NCI-H1417 (cell line): Measurements from ENCODE around the gene LRMDA.

ENCODE experiments used
- DNase-seq, 3 experiments: peaks; one replicate each; lab custom pipeline; 2025; lab: John Stamatoyannopoulos, UW

LRMDA gene

DNA sequence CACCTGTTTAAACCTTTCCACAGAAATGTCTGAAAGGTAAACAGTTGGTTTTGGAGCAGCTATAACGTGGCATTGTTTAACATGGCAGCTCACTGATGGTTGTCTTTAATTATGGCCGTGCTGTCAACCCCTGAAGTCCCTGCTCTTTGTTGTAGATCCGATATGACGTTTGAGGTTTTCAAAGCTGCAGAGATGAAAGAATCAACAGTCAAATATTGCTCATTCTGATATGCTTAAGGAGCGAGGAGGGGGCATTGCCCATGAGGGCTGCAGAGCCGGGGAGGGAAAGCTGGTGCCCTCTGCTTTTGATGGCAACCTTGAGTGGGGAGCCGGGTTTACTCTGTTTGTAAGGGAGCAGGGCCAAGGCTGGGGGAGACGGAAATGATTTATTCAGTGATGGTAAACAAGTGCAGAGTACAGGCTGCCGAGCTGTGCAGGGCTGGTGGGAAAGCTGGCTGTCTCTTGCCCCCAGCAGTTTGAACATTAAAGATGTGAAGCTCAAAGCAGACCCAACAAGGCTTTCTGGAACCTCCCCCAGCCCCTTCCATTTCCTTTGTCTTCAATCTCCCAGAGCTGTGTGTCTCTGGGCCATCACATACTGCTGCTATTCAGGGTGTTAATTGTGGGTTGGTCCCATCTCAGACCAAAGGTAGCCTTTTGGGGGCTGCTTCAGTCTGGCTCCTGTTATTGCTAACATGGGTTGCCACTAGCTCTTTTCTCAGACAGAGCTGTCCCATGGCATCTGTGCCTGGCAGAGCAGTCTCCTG is 345.5 kb downstream of the LRMDA start:
- DNase-seq = peak in 2 of 3 experiments; percentile 37 to 79

DNA sequence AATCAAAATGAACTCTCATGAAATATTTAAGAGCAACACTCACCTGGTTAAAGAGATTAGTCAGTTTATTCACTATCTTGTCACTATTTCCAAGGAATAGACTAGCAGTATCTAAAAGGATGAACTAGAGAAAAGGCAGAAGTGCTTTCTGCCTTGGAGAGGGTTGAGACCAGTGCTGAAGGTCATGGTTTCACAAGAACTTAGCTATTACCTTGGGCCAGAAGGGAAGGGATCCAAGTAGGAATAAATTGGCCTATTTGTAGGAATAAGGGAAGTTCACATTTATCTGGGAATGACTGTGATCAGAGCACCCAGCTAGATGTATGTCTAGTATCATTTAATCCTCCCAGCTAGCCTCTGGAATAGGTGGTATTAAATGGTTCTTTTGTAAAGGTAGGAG is 347.2 kb downstream of the LRMDA start:
- no peak for DNase-seq

DNA sequence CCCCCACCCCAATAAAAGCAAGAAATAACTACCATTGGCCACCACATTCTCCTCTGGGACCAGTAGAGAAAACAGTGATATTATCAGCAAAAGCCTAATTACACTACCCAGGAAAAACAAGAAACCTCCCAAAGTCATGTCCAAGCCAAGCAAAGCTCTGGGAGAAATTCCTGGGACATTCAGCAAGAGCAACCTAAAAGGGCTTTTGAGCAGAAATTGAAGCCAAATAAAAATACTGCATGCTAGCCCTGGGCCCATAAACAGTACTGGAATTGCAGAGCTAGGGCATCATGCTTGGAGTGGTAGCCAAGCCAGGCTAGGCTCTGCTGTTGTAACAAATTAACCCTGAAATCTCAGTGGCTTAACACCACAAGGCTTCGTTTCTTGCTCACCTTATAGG is 347.9 kb downstream of the LRMDA start:
- DNase-seq = no peak

- DNase-seq = no peak
These were observed 351.2 kb downstream of the LRMDA start for GRCh38 chr10:75782463-75783248.

GRCh38 chr10:75788394-75789205 is 357.2 kb downstream of the LRMDA start:
- no peak for DNase-seq

DNA sequence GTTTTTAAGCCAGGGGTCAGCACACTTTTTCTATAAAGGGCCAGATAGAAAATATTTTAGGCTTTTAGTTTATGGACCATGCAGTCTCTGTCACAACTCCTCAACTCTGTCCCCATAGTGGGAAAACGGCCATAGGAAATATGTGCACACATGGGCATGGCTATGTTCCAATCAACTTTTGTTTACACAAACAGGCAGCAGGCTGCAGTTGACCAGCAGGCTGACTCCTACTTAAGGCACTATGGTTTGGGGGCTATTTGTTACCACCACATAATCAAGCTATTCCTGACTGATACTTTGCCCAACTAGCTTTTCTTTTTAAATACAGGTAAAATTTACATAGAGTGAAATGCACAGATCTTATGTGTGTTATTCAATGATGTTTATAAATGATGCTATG is 362.4 kb downstream of the LRMDA start:
- no peak for DNase-seq

- no peak for DNase-seq
These were observed 369.7 kb downstream of the LRMDA start for GRCh38 chr10:75801121-75801520.

GRCh38 chr10:75801661-75802060 is 370.2 kb downstream of the LRMDA start:
- DNase-seq = no peak

DNA sequence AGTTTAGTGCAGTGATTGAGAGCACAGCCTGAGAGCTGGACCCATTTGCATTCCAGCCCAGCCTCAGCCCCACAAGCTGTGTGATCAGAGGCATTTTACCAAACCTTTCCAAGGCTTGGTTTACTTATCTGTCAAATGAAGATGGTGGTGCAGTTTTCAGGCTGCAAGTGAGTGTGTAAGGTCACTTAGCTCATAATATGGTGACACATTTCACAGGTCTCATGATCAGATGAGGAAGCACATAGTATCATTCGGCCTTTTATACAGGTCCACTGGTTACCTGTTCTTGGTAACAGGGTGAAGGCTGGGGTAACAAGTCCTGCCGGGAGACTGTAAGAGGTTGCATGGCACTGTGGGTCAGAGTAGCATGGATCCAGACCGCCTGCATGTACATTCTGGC is 371.7 kb downstream of the LRMDA start:
- DNase-seq = no peak

GRCh38 chr10:75803816-75804552 is 372.6 kb downstream of the LRMDA start:
- DNase-seq = peak in 2 of 3 experiments; percentile 24 to 86

GRCh38 chr10:75806186-75806585 is 374.8 kb downstream of the LRMDA start:
- DNase-seq = no peak

- no peak for DNase-seq
These were observed 376.0 kb downstream of the LRMDA start for GRCh38 chr10:75807456-75807855.

- DNase-seq = no peak
These were observed 377.6 kb downstream of the LRMDA start for GRCh38 chr10:75809003-75809402.

GRCh38 chr10:75814014-75814413 is 382.6 kb downstream of the LRMDA start:
- no peak for DNase-seq

GRCh38 chr10:75815066-75815465 is 383.6 kb downstream of the LRMDA start:
- no peak for DNase-seq

DNA sequence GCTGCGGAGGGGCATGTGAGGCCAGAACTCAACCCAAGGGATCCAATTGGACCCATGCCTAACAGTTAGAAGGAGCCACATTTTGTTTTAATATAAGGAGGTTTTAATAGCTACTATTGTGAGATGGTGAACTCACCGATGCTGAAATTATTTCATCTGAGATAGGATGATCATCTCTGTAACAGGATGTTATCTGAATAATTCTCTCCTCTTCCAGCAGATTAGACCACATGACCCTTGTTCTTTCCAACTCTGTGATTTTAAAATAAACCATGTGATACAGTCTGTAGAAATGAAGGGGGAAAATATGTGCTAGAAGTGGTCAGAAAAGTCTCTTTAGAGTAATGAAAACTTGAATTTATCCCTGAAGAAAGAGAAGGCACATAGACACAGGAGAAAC is 385.8 kb downstream of the LRMDA start:
- DNase-seq = no peak

DNA sequence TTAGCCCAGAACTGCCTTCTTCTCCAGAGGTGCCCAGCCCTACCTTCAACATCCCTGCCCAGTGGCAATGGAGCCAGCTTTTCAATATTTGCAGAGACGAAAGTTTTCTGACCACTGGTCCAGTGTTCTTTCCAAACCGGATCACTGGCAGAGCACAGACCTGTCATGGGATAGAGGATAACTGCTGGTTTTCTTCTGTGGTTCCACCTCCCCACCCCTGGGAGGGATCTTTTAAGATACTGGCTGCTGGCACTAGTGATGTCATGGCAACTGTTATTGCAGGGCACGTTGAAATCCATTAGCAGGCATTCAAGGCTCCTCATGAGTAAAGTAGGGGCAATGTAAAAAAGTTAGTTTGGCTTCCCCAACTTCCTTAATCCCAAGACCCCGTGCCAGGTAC is 387.1 kb downstream of the LRMDA start:
- no peak for DNase-seq

- DNase-seq = no peak
These were observed 393.8 kb downstream of the LRMDA start for GRCh38 chr10:75825235-75825634.

DNA sequence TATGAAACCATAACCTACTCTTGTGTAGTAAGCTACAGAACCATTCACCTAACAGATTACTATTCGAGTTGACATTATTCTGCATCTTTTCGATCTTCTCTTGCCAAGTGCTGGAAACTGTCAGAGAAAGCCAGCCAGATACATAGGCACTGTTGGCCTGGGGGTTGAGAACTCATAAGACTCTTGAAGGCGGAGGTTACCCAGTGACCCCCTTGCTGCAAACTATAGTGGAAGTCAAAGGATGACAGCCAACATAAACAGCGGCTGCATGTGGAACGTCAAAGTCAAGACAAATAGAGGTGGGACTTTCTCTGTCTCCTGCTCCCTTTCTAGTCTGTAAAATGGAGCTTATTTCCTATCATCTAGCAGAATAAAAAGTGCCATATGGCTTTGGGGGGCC is 394.2 kb downstream of the LRMDA start:
- DNase-seq = no peak

- DNase-seq = no peak
These were observed 395.4 kb downstream of the LRMDA start for GRCh38 chr10:75826846-75827245.

- no peak for DNase-seq
These were observed 396.2 kb downstream of the LRMDA start for GRCh38 chr10:75827587-75828021.

DNA sequence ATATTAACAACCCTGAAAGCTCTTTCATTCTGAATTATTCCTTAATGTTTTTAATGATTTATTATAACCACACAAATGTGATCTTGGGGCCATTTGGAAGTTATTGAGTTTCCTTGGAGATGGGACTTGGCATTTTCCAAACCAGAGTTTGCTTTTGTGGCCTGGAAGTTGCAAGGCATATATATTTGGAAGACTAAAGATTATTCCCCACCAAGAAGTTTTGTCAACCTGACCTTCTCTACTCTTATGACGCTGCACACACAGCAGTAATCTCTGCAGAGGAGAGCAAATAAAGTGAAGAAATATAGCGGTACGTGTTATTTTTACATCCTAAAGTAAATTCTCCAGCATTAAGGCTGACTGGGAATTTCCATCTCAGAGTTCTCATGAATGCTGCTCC is 397.0 kb downstream of the LRMDA start:
- DNase-seq = no peak
